ENCODE results near the gene BACH2.

DNA sequence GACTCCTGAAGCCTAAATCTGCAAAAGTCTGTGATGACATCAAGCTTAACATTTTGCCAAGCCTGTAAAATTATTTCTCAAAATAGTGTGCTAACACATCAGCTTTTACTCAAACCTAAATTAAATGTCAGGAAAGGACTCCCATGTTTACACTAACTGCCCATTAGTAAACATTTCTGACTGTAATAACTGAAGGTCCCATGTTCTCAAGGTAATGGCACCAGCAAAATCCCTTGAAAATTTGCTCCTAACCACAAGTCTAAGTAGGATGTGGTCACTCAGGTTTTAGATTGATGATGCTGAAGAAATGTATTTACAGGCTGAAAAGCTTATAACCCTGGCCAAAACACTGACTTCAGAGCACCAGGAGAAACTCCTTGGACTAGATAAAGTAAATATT lies 33.0 kb downstream of the BACH2 start:
- TF ChIP-seq, protein P1, sequence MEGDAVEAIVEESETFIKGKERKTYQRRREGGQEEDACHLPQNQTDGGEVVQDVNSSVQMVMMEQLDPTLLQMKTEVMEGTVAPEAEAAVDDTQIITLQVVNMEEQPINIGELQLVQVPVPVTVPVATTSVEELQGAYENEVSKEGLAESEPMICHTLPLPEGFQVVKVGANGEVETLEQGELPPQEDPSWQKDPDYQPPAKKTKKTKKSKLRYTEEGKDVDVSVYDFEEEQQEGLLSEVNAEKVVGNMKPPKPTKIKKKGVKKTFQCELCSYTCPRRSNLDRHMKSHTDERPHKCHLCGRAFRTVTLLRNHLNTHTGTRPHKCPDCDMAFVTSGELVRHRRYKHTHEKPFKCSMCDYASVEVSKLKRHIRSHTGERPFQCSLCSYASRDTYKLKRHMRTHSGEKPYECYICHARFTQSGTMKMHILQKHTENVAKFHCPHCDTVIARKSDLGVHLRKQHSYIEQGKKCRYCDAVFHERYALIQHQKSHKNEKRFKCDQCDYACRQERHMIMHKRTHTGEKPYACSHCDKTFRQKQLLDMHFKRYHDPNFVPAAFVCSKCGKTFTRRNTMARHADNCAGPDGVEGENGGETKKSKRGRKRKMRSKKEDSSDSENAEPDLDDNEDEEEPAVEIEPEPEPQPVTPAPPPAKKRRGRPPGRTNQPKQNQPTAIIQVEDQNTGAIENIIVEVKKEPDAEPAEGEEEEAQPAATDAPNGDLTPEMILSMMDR (IDR thresholded peaks at IDR 0.05 in 2 of 3, conservative IDR thresholded peaks at IDR 0.05 in 1 of 3; ENCODE audit: borderline replicate concordance in 1 of 3, insufficient read depth in 1 of 3, low read depth in 2 of 3, low read length in 2 of 3) = no peak
- TF ChIP-seq ZNF274 (IDR thresholded peaks at IDR 0.05; ENCODE audit: low read depth, low read length) (no peak), ZFX (IDR thresholded peaks at IDR 0.05) (no peak), POLR2A (IDR thresholded peaks at IDR 0.05; ENCODE audit: borderline replicate concordance, extremely low read depth, insufficient read depth, insufficient read length) (no peak), SP1 (IDR thresholded peaks at IDR 0.05; ENCODE audit: low read depth) (no peak), SIN3A (IDR thresholded peaks at IDR 0.05; ENCODE audit: low read depth) (no peak), RAD21 (IDR thresholded peaks at IDR 0.05; ENCODE audit: low read depth) (no peak)
- TF ChIP-seq, protein P2, sequence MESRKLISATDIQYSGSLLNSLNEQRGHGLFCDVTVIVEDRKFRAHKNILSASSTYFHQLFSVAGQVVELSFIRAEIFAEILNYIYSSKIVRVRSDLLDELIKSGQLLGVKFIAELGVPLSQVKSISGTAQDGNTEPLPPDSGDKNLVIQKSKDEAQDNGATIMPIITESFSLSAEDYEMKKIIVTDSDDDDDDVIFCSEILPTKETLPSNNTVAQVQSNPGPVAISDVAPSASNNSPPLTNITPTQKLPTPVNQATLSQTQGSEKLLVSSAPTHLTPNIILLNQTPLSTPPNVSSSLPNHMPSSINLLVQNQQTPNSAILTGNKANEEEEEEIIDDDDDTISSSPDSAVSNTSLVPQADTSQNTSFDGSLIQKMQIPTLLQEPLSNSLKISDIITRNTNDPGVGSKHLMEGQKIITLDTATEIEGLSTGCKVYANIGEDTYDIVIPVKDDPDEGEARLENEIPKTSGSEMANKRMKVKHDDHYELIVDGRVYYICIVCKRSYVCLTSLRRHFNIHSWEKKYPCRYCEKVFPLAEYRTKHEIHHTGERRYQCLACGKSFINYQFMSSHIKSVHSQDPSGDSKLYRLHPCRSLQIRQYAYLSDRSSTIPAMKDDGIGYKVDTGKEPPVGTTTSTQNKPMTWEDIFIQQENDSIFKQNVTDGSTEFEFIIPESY (IDR thresholded peaks at IDR 0.05; ENCODE audit: extremely low read depth, insufficient replicate concordance, low read length) = no peak

All from HCT116 (cell line).